Neuronal stem cell (in vitro differentiated cells): ENCODE data around the gene KIF14.

Experiments
- DNase-seq: peaks from one replicate; pipeline ENCODE4 v3.0.0-alpha.2; 2013; ENCODE audit warnings: low spot score
- H2AFZ ChIP-seq: one replicate; pipeline ENCODE4 v1.6.1; 2013; ENCODE audit warnings: mild to moderate bottlenecking, low read length, inconsistent platforms
- H2AK5ac ChIP-seq: 2 replicates; pipeline ENCODE4 v1.6.1; 2013; ENCODE audit warnings: low read depth, mild to moderate bottlenecking, inconsistent platforms, low read length, moderate library complexity, mixed read lengths
- H2BK120ac ChIP-seq: 2 replicates; pipeline ENCODE4 v1.6.1; 2013; ENCODE audit warnings: low read depth, mild to moderate bottlenecking, inconsistent platforms, low read length, moderate library complexity, mixed read lengths
- H2BK12ac ChIP-seq: one replicate; pipeline ENCODE4 v1.6.1; 2013; ENCODE audit warnings: low read length, inconsistent platforms
- H2BK15ac ChIP-seq: 2 replicates; pipeline ENCODE4 v1.6.1; 2013; ENCODE audit warnings: mild to moderate bottlenecking, low read length, inconsistent platforms, mixed read lengths
- H2BK5ac ChIP-seq: one replicate; pipeline ENCODE4 v1.6.1; 2013; ENCODE audit warnings: inconsistent platforms, mild to moderate bottlenecking, low read length, moderate library complexity
- H3K14ac ChIP-seq: one replicate; pipeline ENCODE4 v1.6.1; 2013; ENCODE audit warnings: low read length, inconsistent platforms
- H3K18ac ChIP-seq: 2 replicates; pipeline ENCODE4 v1.6.1; 2013; ENCODE audit warnings: low read length, inconsistent platforms
- H3K23ac ChIP-seq: 2 replicates; pipeline ENCODE4 v1.6.1; 2013; ENCODE audit warnings: low read depth, mild to moderate bottlenecking, mixed read lengths, low read length, inconsistent platforms; ENCODE audit not compliant: poor library complexity
- H3K27ac ChIP-seq: replicated peaks from 3 replicates; pipeline ENCODE4 v1.5.1; 2013; ENCODE audit warnings: low read length, inconsistent platforms
- H3K27me3 ChIP-seq, 3 experiments: 2 replicates each; pipeline ENCODE4 v1.6.1; 2013; ENCODE audit warnings: low read length in 3 of 3, mild to moderate bottlenecking in 2 of 3, inconsistent platforms in 1 of 3, low read depth in 1 of 3, mixed read lengths in 1 of 3, moderate library complexity in 1 of 3; ENCODE audit not compliant: control insufficient read depth in 3 of 3, insufficient read depth in 3 of 3
- H3K36me3 ChIP-seq, 2 donors: replicated peaks in 1 of 2; 2 replicates each; pipeline ENCODE4 v1.6.1; 2013; ENCODE audit warnings: low read length in 2 of 2; ENCODE audit not compliant: control insufficient read depth in 2 of 2, insufficient read depth in 2 of 2
- H3K4ac ChIP-seq: 2 replicates; pipeline ENCODE4 v1.6.1; 2013; ENCODE audit warnings: inconsistent platforms, mild to moderate bottlenecking, low read length, moderate library complexity
- H3K4me1 ChIP-seq, 2 donors: 1 replicate in 1 of 2; 2 replicates in 1 of 2; pipeline ENCODE4 v1.6.1; 2013; ENCODE audit warnings: low read length in 2 of 2, low read depth in 1 of 2; ENCODE audit not compliant: control insufficient read depth in 2 of 2, insufficient read depth in 1 of 2
- H3K4me2 ChIP-seq: one replicate; pipeline ENCODE4 v1.6.1; 2013; ENCODE audit warnings: mild to moderate bottlenecking, low read length, inconsistent platforms; ENCODE audit not compliant: insufficient read depth, poor library complexity, severe bottlenecking
- H3K4me3 ChIP-seq, 2 donors: 2 replicates each; pipeline ENCODE4 v1.5.1; 2013; ENCODE audit warnings: low read length in 2 of 2, mild to moderate bottlenecking in 2 of 2, inconsistent platforms in 1 of 2, moderate library complexity in 1 of 2
- H3K79me1 ChIP-seq: one replicate; pipeline ENCODE4 v1.6.1; 2013; ENCODE audit warnings: low read depth, mild to moderate bottlenecking, inconsistent platforms, low read length, moderate library complexity
- H3K9ac ChIP-seq: one replicate; pipeline ENCODE4 v1.6.1; 2013; ENCODE audit warnings: mild to moderate bottlenecking, low read depth, low read length, inconsistent platforms; ENCODE audit not compliant: poor library complexity
- H3K9me3 ChIP-seq, 2 donors: replicated peaks in 1 of 2; 2 replicates each; pipeline versions ENCODE3 to v1.6.1; 2013; ENCODE audit warnings: low read length in 2 of 2, mild to moderate bottlenecking in 2 of 2, inconsistent platforms in 1 of 2, low read depth in 1 of 2, mixed read lengths in 1 of 2, moderate library complexity in 1 of 2; ENCODE audit not compliant: control insufficient read depth in 2 of 2, insufficient read depth in 1 of 2
- H4K8ac ChIP-seq: one replicate; pipeline ENCODE4 v1.6.1; 2013; ENCODE audit warnings: low read depth, mild to moderate bottlenecking, inconsistent platforms, low read length, moderate library complexity
- H4K91ac ChIP-seq: one replicate; pipeline ENCODE4 v1.6.1; 2013; ENCODE audit warnings: low read length, low read depth, mild to moderate bottlenecking, inconsistent platforms; ENCODE audit not compliant: poor library complexity
- WGBS, 2 donors: extraction: QIAGEN DNeasy Blood & Tissue Kit; methylation state at CpG; one replicate each; pipeline ENCODE4 v1.1.7; 2013; ENCODE audit warnings: missing lambda C conversion rate in 2 of 2, mixed read lengths in 1 of 2; ENCODE audit not compliant: insufficient read length in 2 of 2, insufficient replicate concordance in 1 of 2; ENCODE audit errors: extremely low coverage in 2 of 2; 5-methylcytosine and 5-hydroxymethylcytosine counted together

Gene KIF14

GRCh38 chr1:200627575-200628222 is 7.1 kb upstream of the KIF14 start:
- peaks cover 1 to 8% of the 10 kb centered on the region in 2 donors for H3K4me1 ChIP-seq
- H3K4ac ChIP-seq: no peak overlapping the region
- H2BK5ac ChIP-seq: no peak overlapping the region
- no peaks in the 10 kb centered on the region for H3K36me3 ChIP-seq
- no peak overlapping the region for H2BK15ac ChIP-seq
- no peak overlapping the region for H3K18ac ChIP-seq
- no peak overlapping the region for H4K91ac ChIP-seq
- no peak overlapping the region for H3K4me3 ChIP-seq
- no peak overlapping the region for H2BK120ac ChIP-seq
- no peak overlapping the region for H2AFZ ChIP-seq
- H3K79me1 ChIP-seq: no peaks in the 10 kb centered on the region
- H3K4me2 ChIP-seq: no peak overlapping the region
- no peak overlapping the region for H3K14ac ChIP-seq
- H3K9ac ChIP-seq: no peak overlapping the region
- H3K27ac ChIP-seq: no peak overlapping the region
- no peaks in the 10 kb centered on the region for H3K27me3 ChIP-seq
- DNase-seq: no peak
- no peak overlapping the region for H4K8ac ChIP-seq
- WGBS, 2 donors: no CpG with 5 or more reads among the region's 1 CpG
- no peak overlapping the region for H3K23ac ChIP-seq
- no peaks in the 10 kb centered on the region for H3K9me3 ChIP-seq
- H2AK5ac ChIP-seq: no peak overlapping the region
- H2BK12ac ChIP-seq: no peak overlapping the region

- no peak for DNase-seq
- no CpG with 5 or more reads among the region's 5 CpGs for WGBS, 2 donors
- H2AK5ac ChIP-seq: no peak overlapping the region
- peak overlapping the region; percentile 47 for H2AFZ ChIP-seq
- no peaks in the 10 kb centered on the region for H3K79me1 ChIP-seq
- H3K4me3 ChIP-seq: no peak overlapping the region
- H3K9ac ChIP-seq: no peak overlapping the region
- no peaks in the 10 kb centered on the region for H3K9me3 ChIP-seq
- no peak overlapping the region for H3K27ac ChIP-seq
- H3K4me2 ChIP-seq: no peak overlapping the region
- H3K4ac ChIP-seq: no peak overlapping the region
- H3K4me1 ChIP-seq: peaks cover 1 to 8% of the 10 kb centered on the region in 2 donors
- no peak overlapping the region for H2BK120ac ChIP-seq
- H2BK15ac ChIP-seq: no peak overlapping the region
- no peak overlapping the region for H4K8ac ChIP-seq
- H4K91ac ChIP-seq: no peak overlapping the region
- H3K18ac ChIP-seq: no peak overlapping the region
- H2BK5ac ChIP-seq: no peak overlapping the region
- H3K14ac ChIP-seq: no peak overlapping the region
- no peaks in the 10 kb centered on the region for H3K36me3 ChIP-seq
- H3K27me3 ChIP-seq: no peaks in the 10 kb centered on the region
- no peak overlapping the region for H3K23ac ChIP-seq
- no peak overlapping the region for H2BK12ac ChIP-seq
Observed at GRCh38 chr1:200626853-200627534, 6.4 kb upstream of the KIF14 start.

GRCh38 chr1:200625381-200625824 is 4.9 kb upstream of the KIF14 start:
- no peak overlapping the region for H2BK12ac ChIP-seq
- no peak overlapping the region for H2BK5ac ChIP-seq
- H3K4me1 ChIP-seq: peaks cover 1 to 8% of the 10 kb centered on the region in 2 donors
- no peak overlapping the region for H3K18ac ChIP-seq
- H3K79me1 ChIP-seq: no peaks in the 10 kb centered on the region
- no peak for DNase-seq
- H2BK15ac ChIP-seq: no peak overlapping the region
- no peaks in the 10 kb centered on the region for H3K36me3 ChIP-seq
- no CpG with 5 or more reads among the region's 1 CpG for WGBS, 2 donors
- no peak overlapping the region for H3K23ac ChIP-seq
- no peak overlapping the region for H2BK120ac ChIP-seq
- H3K27ac ChIP-seq: no peak overlapping the region
- H2AK5ac ChIP-seq: no peak overlapping the region
- no peak overlapping the region for H2AFZ ChIP-seq
- H3K4me3 ChIP-seq: no peak overlapping the region
- no peak overlapping the region for H4K91ac ChIP-seq
- H3K4me2 ChIP-seq: no peak overlapping the region
- H3K9me3 ChIP-seq: no peaks in the 10 kb centered on the region
- H3K4ac ChIP-seq: no peak overlapping the region
- no peak overlapping the region for H3K9ac ChIP-seq
- no peaks in the 10 kb centered on the region for H3K27me3 ChIP-seq
- no peak overlapping the region for H3K14ac ChIP-seq
- H4K8ac ChIP-seq: no peak overlapping the region

GRCh38 chr1:200624679-200625335 is 4.3 kb upstream of the KIF14 start:
- Histone ChIP-seq H2AK5ac (no peak overlapping the region), H3K23ac (no peak overlapping the region), H4K91ac (no peak overlapping the region), H3K4me3 (no peak overlapping the region), H3K27ac (no peak overlapping the region), H2BK15ac (no peak overlapping the region), H2BK12ac (no peak overlapping the region), H3K9me3 (no peaks in the 10 kb centered on the region), H3K27me3 (no peaks in the 10 kb centered on the region), H3K4me1 (peaks cover 1 to 8% of the 10 kb centered on the region in 2 donors), H2BK5ac (no peak overlapping the region), H3K18ac (no peak overlapping the region), H3K36me3 (no peaks in the 10 kb centered on the region), H3K14ac (no peak overlapping the region), H4K8ac (no peak overlapping the region), H2AFZ (no peak overlapping the region), H3K4me2 (no peak overlapping the region), H2BK120ac (no peak overlapping the region), H3K9ac (no peak overlapping the region), H3K79me1 (no peaks in the 10 kb centered on the region), H3K4ac (no peak overlapping the region)
- DNase-seq: no peak
- no CpG with 5 or more reads among the region's 2 CpGs for WGBS, 2 donors
